Stimulated activated CD4-positive, alpha-beta T cell treated with anti-CD3 and anti-CD28 coated beads, TNF-alpha, amount 100 ng/mL, for 48 hours (primary cell): Measurements from ENCODE around the gene PRR5.
"Not testable (repeated sequence)": the region's sequence is repeated elsewhere in the genome, so short reads cannot be mapped to it uniquely, and the experiment has no call there.

ENCODE experiments used
- DNase-seq, 3 donors: peaks; one replicate each; pipeline ENCODE4 v3.0.0-alpha.2; 2020; ENCODE audit warnings: low read depth in 3 of 3

PRR5 gene

GRCh38 chr22:44673406-44673805, 28.6 kb upstream of the PRR5 start:
- no peak for DNase-seq

DNA sequence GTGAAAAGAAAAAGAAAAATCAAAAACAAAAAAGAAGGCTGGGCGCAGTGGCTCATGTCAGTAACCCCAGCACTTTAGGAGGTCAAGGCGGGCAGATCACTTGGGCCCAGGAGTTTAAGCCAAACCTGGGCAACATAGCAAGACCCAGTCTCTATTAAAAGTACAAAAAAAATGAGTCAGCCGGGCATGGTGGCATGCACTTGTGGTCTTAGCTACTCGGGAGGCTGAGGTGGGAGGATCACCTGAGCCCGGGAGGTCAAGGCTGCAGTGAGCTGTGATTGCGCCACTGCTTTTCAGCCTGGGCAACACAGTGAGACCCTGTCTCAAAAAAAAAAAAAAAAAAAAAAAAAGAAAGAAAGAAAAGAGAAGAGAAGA, 26.0 kb upstream of the PRR5 start:
- not testable (repeated sequence) for DNase-seq

DNA sequence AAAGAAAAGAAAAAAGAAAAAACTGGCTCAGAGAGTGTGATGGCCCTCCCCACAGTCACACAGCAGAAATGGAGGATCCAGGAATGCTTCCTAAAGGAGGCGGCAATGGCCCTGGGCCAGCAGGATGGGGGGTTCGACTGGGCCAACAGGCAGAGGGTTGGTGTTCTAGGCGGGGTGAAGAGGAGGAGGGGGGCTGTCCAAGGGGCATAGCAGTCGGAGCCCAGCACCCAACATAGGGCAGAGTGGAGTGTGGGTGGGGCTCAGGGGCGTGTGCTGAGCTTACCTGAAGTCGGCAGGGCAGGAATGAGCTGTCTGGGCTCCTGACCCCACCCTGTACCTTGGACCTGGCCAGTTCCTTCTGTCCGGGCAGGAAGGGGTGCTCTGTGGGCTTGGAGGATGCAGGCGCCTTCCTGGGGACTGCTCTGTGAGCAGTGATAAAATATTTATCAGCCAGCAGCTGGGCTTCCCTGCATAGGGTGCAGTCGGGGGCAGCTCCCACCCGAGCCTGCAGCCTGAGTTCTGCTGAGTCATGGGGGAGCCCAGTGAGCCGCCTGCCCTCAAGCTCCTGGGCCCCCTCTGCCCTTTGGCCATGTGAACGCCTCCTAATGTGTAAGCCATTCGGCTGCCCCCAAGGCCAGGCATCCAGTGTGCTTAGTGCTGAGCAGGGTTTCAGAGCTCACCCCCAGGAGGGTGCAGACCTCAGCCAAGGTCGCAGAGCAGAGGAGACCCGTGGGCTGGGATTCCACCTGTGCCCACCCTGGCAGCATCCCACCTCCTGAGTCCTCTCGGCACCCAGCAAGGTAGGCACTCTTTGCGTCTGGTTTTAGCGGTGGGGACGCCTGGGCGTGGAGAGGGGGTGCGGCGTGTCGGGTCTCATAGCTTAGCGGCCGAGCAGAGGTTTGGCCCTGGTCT, 25.3 kb upstream of the PRR5 start:
- no peak for DNase-seq

DNA sequence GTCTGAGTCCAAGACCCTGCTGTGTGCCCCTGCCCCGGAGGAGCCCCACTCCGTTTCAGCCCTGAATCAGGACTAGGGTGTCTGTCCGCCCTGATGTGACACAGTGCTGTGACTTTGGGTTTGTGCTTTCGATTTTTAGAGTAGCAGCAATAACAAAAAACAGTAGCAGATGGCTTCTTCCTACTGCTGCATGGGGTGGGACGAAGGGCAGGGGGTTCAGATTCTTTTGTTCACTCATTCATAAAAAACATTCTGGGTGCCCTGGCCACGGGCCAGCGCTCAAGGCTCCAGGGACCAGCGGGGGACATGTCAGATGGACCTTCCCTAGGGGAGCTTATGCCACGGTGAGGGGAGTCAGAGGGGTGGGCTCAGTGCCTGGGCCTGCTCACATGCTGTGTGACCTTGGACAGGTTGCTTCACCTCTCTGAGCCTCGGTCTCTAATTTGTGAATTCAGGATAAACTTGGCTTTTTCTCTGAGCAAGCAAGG, 24.6 kb upstream of the PRR5 start:
- no peak for DNase-seq

GRCh38 chr22:44677871-44678555, 24.0 kb upstream of the PRR5 start:
- DNase-seq, result no peak

DNA sequence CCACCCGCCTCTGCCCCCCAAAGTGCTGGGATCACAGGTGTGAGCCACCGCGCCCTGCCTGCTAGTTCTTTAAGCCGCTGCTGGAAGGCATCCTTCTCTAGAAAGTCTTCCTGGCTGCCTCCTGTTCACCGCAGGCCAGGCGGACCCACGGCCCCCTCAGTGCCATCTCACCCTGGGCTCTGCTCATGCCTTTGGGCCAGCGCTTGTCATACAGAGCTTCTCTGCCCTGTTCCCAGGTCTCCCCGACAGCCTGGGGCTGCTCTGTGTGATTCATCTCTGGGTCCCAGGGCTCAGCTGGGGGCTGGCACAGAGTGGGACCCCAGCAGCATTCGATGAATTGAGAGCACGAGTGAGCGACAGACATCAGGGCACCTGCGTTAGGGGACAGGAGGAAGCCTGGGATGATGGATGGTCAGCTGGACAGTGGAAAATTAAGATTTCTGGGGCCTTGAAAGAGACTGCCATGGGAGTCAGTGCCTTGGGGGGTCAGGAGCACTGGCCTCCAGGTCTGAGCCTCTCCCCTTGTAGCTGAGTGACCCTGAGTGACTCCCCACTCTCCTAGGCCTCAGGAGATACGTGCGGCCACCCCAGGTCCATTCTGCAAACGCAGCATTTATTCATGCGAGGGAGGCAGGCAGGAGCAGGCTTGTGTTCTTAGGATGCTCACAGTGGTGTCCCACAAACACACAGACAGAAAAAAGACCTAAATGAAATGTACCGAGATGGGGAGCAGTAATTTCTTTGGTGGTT, 23.3 kb upstream of the PRR5 start:
- DNase-seq, result no peak

GRCh38 chr22:44679306-44679647, 22.7 kb upstream of the PRR5 start:
- not testable (repeated sequence) for DNase-seq

DNA sequence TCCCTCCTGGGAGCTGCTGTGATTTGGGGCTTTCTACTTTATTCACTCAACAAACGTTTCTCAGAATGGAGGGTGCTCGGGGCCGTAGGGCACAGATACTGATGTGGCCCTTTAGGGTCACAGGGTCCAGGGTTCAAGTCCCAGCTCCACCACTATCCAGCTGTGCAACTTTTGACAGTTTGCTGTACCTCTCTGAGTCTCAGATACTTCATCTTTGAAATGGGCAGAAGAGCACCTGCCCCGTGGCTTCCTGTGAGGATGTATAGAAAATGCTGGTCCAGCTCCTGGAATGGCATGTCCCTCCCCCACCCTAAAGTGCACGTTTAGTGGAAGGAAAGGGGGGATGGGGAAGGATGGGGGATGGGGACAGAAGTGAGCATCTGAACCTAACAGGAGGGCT, 21.9 kb upstream of the PRR5 start:
- DNase-seq, result no peak

DNA sequence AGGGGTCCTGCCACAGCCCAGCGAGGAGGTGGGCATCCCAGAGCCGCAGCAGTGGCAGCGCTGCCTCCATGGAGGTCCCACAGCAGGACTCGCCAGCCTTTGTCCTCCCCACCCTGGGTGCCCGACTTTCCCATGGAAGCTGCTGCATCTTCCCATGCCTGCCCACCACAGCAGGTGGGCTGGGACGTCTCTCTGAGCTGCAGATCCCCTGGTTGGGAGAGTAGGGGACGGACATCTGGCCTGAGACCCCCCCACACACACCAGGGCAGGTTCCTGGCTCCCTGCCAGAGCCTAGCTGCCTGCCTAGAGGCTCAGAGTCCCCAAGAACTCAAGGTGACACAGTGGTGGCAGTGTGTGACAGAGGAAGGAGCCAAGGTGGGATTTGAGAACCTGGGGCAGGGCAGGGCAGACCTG, 21.5 kb upstream of the PRR5 start:
- DNase-seq, result no peak

DNA sequence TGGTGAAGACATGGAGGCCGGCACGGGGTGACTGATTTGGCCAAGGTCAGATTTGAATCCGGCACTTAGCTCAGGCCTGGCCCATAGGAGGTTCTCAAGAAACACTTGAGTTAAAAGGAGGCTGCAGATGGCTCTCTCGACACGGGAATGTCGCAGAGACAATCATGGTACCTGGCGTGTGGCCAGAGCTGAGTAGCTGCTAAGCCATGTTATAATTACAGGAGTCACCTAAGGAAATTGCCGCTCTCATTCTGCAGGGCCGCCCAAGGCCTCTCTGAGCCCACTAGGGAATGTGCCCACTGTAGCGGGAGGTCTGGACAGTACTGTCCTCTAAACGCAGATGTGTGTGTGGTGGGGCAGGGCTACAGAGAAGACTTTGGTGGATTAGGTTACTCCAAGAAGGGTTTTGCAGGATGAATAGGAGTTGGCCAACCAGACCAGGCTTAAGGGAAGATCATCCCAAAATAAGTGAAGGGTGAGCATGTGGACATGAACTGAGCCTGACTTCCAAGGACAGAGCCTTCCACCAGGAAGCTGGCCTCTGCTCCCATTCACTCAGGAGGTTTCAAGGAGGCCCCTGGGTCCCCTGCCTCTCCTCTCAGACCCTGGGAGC, 19.3 kb upstream of the PRR5 start:
- no peak for DNase-seq

GRCh38 chr22:44683237-44683636, 18.8 kb upstream of the PRR5 start:
- DNase-seq, result peak in 1 of 3 donors; percentile 28

DNA sequence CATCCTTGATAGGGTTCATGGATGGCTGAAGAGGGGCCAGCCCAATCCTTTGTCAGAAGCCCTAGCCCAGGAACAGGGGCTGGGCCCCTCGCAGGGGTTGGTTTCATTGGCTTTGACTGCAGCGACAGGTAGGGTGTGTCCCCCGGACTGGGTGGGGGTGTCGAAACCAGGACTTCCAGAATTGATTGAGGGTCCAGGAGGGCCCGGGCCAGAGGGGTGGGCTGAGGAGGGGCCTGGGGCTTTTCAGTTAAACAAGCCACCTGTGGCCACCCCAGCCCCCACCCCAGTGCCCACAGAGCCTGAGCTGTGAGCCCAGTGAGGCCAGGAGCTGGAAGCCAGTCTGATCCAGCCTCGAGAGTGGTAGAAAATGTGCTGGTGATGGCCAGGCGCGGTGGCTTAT, 18.1 kb upstream of the PRR5 start:
- no peak for DNase-seq

DNA sequence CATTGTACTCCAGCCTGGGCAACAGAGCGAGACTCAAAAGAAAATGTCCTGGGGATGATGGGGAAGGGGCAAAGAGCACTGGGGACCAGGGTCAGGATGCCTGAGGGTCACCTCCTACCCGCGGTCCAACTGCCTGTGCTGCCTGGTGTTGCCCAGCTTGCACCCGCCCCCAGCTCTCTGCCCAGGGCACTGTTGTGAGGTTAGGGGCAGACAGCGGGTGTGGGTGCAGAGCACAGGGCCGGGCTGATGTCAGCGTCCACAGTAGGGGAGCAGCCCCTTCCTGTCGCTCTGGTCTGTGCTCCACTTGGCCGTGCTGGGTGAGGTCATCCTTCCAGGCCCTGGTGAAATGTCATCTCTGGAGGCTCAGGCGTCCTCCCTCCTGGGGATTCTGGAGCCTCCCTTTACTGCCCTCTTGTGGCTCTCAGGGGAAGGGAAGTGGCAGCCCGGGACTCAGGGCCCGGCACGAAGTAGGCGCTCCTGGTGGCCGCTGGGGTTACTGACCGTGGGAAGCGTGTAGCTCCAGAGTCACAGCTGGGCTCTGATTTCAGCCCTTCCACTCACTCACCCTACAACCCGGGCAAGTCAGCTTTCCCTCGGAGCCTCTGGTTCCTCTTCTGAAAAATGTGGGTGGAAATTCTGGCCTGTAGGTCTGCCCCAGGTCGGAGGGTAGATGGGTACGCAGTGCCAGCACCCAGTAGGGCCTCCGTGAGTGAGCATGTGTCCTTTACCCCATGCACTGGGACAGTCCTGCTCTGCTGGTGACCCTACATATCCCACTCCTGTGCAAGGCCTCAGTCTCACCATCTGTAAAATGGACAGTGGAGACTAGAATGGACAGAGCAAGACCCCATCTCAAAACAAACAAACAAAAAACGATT, 17.3 kb upstream of the PRR5 start:
- peak; percentile 75 to 84 (median 81) for DNase-seq

DNA sequence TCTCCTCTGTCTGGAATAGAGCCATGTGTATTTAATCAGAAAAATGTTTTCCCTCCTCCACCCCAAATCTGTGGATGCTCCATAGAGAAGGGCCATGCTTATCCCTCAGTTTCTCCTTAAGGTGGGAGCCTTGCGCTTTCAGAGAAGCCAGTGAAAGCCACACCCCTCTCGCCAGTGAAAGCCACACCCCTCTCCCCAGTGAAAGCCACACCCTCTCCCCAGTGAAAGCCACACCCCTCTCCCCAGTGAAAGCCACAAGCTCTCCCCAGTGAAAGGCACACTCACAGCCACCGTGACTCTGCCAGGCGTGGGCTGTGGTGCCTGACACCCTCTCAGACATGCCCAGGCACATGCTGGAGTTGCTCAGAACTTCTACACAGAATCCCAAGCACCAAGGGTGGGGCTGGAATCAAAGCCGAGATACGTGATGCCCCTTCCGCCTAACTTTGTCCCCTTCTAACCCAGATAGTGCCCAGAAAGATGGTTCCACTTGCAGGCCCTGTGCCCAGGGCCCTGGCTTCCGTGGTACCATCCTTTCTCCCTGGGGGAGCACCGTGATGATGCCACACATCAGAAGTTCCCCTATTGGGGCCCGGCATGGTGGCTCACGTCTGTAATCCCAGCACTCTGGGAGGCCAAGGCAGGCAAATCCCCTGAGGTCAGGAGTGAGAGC, 16.5 kb upstream of the PRR5 start:
- DNase-seq, result peak; percentile 66 to 83 (median 80)

GRCh38 chr22:44686873-44687600, 15.0 kb upstream of the PRR5 start:
- no peak for DNase-seq

- no peak for DNase-seq
Measured at GRCh38 chr22:44689173-44689572, 12.8 kb upstream of the PRR5 start.

DNA sequence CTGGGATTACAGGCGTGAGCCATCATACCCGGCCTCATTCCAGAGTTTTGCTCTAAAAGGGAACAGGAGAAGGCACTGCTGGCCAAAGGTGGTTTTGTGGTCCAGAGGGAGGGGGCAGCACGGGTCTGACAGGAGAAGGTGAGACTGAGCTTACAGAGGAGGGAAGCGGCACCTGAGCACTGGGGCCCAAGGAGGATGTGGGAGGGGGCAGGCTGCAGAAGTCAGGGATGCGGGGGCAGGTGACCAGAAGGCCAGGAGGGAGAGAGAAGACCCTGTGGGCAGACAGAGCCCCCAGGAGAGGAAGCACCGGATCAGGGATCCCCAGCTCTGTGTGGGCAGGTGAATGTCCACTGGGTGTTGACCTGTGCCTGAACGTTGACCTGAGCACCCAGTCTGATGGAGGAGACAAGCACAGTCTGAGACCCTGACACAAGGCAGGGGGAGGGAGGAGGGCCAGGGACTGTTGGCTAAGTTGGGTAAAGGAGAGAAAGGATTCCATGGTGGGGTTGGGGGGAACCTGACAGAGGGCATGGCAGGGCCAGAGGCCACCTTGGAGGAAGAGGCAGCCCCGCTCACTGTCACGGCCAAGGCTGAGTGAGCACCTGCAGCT, 12.0 kb upstream of the PRR5 start:
- DNase-seq, result no peak

- DNase-seq, result no peak
Measured at GRCh38 chr22:44691796-44692661, 10.0 kb upstream of the PRR5 start.
